HG03439 (cell line): ENCODE data around the gene KIAA0753.

Experiments
- ATAC-seq: cut with Tn5 transposase; IDR thresholded peaks from one replicate; pipeline ENCODE4 v1.9.1; 2021; ENCODE audit warnings: mild to moderate bottlenecking, moderate library complexity; ENCODE audit not compliant: unreplicated experiment

The KIAA0753 gene

GRCh38 chr17:6640536-6641246 lies at the start of gene KIAA0753, which contains the start of gene TXNDC17:
Gene KIAA0753, minus strand, starts transcription at chr17:6640711. Its CDS starts 5,608 bp downstream, at chr17:6635103.
Gene TXNDC17, plus strand, starts transcription at chr17:6641060. Its CDS starts 23 bp downstream, at chr17:6641083.
- ATAC-seq, result peak; percentile 91

- no peak for ATAC-seq
These were observed 48.4 kb upstream of the KIAA0753 start for GRCh38 chr17:6688944-6689343.

GRCh38 chr17:6686026-6686425 lies 45.5 kb upstream of the KIAA0753 start:
- ATAC-seq, result no peak

GRCh38 chr17:6684881-6685767 lies 44.6 kb upstream of the KIAA0753 start:
- ATAC-seq, result no peak

- ATAC-seq, result no peak
These were observed 43.9 kb upstream of the KIAA0753 start for GRCh38 chr17:6684460-6684783.

- no peak for ATAC-seq
These were observed 43.4 kb upstream of the KIAA0753 start for GRCh38 chr17:6683730-6684459.

GRCh38 chr17:6683081-6683684 lies 42.7 kb upstream of the KIAA0753 start:
- no peak for ATAC-seq

- no peak for ATAC-seq
These were observed 41.8 kb upstream of the KIAA0753 start for GRCh38 chr17:6682339-6682738.

GRCh38 chr17:6681671-6682070 lies 41.2 kb upstream of the KIAA0753 start:
- ATAC-seq, result no peak

- ATAC-seq, result no peak
These were observed 40.7 kb upstream of the KIAA0753 start for GRCh38 chr17:6681176-6681575.

- no peak for ATAC-seq
These were observed 38.7 kb upstream of the KIAA0753 start for GRCh38 chr17:6679241-6679640.

GRCh38 chr17:6677946-6678345 lies 37.4 kb upstream of the KIAA0753 start:
- no peak for ATAC-seq

GRCh38 chr17:6677158-6677831 lies 36.8 kb upstream of the KIAA0753 start:
- ATAC-seq, result no peak

- ATAC-seq, result no peak
These were observed 36.3 kb upstream of the KIAA0753 start for GRCh38 chr17:6676802-6677157.

GRCh38 chr17:6675201-6675825 lies 34.8 kb upstream of the KIAA0753 start:
- no peak for ATAC-seq

GRCh38 chr17:6674586-6674985 lies 34.1 kb upstream of the KIAA0753 start:
- no peak for ATAC-seq

- no peak for ATAC-seq
These were observed 30.9 kb upstream of the KIAA0753 start for GRCh38 chr17:6671431-6671830.

- no peak for ATAC-seq
These were observed 30.5 kb upstream of the KIAA0753 start for GRCh38 chr17:6670999-6671398.

GRCh38 chr17:6670571-6670970 lies 30.1 kb upstream of the KIAA0753 start:
- ATAC-seq, result no peak
